Measurements from ENCODE around the gene ZMIZ1.

ZMIZ1 gene

DNA sequence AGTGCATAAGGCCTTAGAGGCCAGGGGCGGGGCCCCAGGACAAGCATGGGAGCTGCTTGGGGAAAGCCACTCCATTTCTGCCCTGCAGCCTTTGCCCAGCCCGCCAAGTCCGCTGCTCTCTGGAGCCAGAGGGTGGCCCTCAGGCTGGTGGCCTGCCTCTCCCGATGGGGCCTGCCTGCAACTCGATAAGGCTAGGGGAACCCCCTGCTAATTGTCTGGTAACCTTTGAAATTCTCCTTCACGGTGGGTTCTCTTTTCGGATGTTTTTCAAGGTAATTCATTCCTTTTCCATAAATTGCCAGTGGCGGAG is 94.9 kb downstream of the ZMIZ1 start:
- peak in 1 of 3 donors; percentile 49 for DNase-seq
- Histone ChIP-seq H3K27ac (ENCODE audit: insufficient read depth in 1 of 2, low read depth in 1 of 2, low read length in 2 of 2, poor library complexity in 1 of 2, severe bottlenecking in 2 of 2) (peak overlapping the region in 1 of 2 experiments; percentile 32), H3K4me3 (ENCODE audit: control insufficient read depth in 1 of 7, extremely low read depth in 1 of 7, insufficient read depth in 4 of 7, low read depth in 2 of 7, low read length in 6 of 7) (no peak overlapping the region), H3K4me1 (ENCODE audit: control extremely low read depth in 1 of 4, control insufficient read depth in 4 of 4, insufficient read depth in 4 of 4, low read length in 3 of 4) (peaks cover 0 to 51% (median 21%) of the 10 kb centered on the region in 4 experiments), H3K36me3 (ENCODE audit: control insufficient read depth in 4 of 4, insufficient read depth in 4 of 4, low read length in 3 of 4) (peaks cover 2 to 89% (median 66%) of the 10 kb centered on the region in 4 experiments), H3K27me3 (replicated peaks in 2 of 5; ENCODE audit: control insufficient read depth in 4 of 5, insufficient read depth in 5 of 5, low read length in 4 of 5) (no peaks in the 10 kb centered on the region), H3K9me3 (ENCODE audit: control extremely low read depth in 1 of 5, control insufficient read depth in 4 of 5, insufficient read depth in 2 of 5, low read depth in 1 of 5, low read length in 4 of 5) (no peaks in the 10 kb centered on the region)
- 57% methylated on average over 7 of the region's 8 CpGs for WGBS (ENCODE audit: insufficient coverage)
- POLR2A ChIA-PET, result interaction anchor here (1.1 kb wide), 1 partner anchor 15 kb away, joined by 3 read pairs; no protein-coding TSS in a partner anchor
- CTCF ChIA-PET, result interaction anchor here (0.9 to 42.3 kb wide), 4 partner anchors 10 to 98 kb away, joined by 3 to 517 read pairs (median 354); no protein-coding TSS in a partner anchor

DNA sequence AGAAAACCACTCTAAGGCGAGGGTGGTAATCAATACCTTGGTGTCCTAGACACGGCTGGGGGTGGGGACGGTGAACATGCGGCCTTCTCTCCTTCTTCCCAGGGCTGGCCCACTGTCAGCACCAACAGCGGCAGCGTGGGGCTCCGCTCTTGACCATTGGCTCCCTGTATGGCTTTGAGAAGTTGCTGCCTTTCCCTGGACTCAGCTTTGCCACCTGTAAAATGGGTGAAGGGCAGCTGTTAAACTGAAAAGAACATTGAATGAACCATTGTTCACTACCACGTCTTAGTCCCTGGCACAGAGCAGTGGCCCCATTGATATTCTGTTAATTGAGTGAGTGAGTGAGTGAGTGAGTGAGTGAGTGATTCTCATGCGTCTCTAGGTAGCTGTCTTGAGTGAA is 95.3 kb downstream of the ZMIZ1 start:
- peaks cover 0 to 46% (median 19%) of the 10 kb centered on the region in 4 experiments for H3K4me1 ChIP-seq (ENCODE audit: control extremely low read depth in 1 of 4, control insufficient read depth in 4 of 4, insufficient read depth in 4 of 4, low read length in 3 of 4)
- ChIA-PET POLR2A (no interaction called here), CTCF (interaction anchor here (17.9 to 42.3 kb wide), 3 partner anchors 10 to 28 kb away, joined by 190 to 517 read pairs (median 517); no protein-coding TSS in a partner anchor)
- DNase-seq, result no peak
- peak overlapping the region in 1 of 2 experiments; percentile 36 for H3K27ac ChIP-seq (ENCODE audit: insufficient read depth in 1 of 2, low read depth in 1 of 2, low read length in 2 of 2, poor library complexity in 1 of 2, severe bottlenecking in 2 of 2)
- no peaks in the 10 kb centered on the region for H3K27me3 ChIP-seq (replicated peaks in 2 of 5; ENCODE audit: control insufficient read depth in 4 of 5, insufficient read depth in 5 of 5, low read length in 4 of 5)
- 81% methylated on average over 9 of the region's 9 CpGs for WGBS (ENCODE audit: insufficient coverage)
- H3K9me3 ChIP-seq (ENCODE audit: control extremely low read depth in 1 of 5, control insufficient read depth in 4 of 5, insufficient read depth in 2 of 5, low read depth in 1 of 5, low read length in 4 of 5), result no peaks in the 10 kb centered on the region
- H3K36me3 ChIP-seq (ENCODE audit: control insufficient read depth in 4 of 4, insufficient read depth in 4 of 4, low read length in 3 of 4), result peaks cover 2 to 94% (median 69%) of the 10 kb centered on the region in 4 experiments
- H3K4me3 ChIP-seq (ENCODE audit: control insufficient read depth in 1 of 7, extremely low read depth in 1 of 7, insufficient read depth in 4 of 7, low read depth in 2 of 7, low read length in 6 of 7), result no peak overlapping the region

DNA sequence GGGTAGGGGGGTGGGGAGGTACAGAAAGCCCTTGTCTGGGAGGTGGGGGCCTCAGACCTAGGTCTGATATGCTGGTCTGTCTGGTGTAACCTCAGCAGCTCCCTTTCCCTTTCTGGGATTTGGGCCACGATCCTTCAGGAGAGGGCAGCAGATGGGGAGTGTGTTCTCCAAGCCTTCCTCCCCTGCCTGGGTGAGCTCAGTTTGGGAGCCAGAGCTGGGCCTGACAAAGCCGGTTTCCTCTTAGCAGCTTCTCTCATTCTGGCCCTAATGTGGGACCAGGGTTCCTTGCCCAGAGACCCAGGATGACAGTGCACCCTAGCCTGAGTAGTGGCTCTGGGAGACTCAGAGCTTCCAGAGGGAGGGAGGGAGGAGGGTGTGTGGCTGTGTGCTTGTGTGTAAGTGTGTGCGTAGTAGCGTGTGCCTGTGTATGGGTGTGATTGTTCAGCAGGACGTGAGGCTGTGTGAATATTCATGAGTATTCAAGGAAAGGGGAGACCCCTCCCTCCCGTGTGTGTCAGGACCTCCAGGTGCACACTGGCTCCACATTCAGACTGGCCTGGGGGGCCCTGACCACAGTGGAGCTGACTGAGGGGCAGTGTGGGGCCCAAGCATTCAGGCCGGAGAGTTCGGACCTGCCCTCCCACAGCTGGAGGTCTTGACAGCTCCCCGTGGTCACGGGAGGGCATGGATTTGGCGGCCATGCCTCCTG is 96.5 kb downstream of the ZMIZ1 start:
- CTCF ChIA-PET, result interaction anchor here (1.4 to 42.3 kb wide), 4 partner anchors 9 to 59 kb away, joined by 3 to 517 read pairs (median 354); no protein-coding TSS in a partner anchor
- Histone ChIP-seq H3K27me3 (replicated peaks in 2 of 5; ENCODE audit: control insufficient read depth in 4 of 5, insufficient read depth in 5 of 5, low read length in 4 of 5) (no peaks in the 10 kb centered on the region), H3K36me3 (ENCODE audit: control insufficient read depth in 4 of 4, insufficient read depth in 4 of 4, low read length in 3 of 4) (peaks cover 2 to 97% (median 74%) of the 10 kb centered on the region in 4 experiments), H3K9me3 (ENCODE audit: control extremely low read depth in 1 of 5, control insufficient read depth in 4 of 5, insufficient read depth in 2 of 5, low read depth in 1 of 5, low read length in 4 of 5) (no peaks in the 10 kb centered on the region), H3K4me3 (ENCODE audit: control insufficient read depth in 1 of 7, extremely low read depth in 1 of 7, insufficient read depth in 4 of 7, low read depth in 2 of 7, low read length in 6 of 7) (no peak overlapping the region), H3K27ac (ENCODE audit: insufficient read depth in 1 of 2, low read depth in 1 of 2, low read length in 2 of 2, poor library complexity in 1 of 2, severe bottlenecking in 2 of 2) (peak overlapping the region; percentile 31 to 44), H3K4me1 (ENCODE audit: control extremely low read depth in 1 of 4, control insufficient read depth in 4 of 4, insufficient read depth in 4 of 4, low read length in 3 of 4) (peaks cover 0 to 35% (median 13%) of the 10 kb centered on the region in 4 experiments)
- WGBS (ENCODE audit: insufficient coverage), result 89% methylated on average over 10 of the region's 11 CpGs
- no peak for DNase-seq
- POLR2A ChIA-PET, result no interaction called here

DNA sequence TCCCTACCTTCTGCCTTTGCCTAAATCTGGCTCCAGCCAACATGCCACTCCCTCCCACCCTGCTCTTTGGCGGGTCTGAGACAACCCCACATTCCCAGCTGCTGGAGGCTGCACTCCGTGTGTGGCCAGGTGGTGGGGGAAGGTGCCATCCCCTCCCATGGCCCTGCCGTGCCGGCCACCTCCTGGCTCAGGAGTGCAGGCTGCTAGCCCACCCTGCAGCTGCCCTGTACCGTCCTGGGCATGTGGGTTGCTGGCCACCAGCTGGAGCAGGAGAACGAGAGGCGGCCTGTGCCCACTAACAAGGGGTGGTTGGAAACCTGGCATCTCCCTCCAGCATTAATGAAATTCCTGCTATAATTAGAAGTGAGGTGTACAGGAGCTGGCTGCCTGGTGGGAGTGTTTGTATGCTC is 97.6 kb downstream of the ZMIZ1 start:
- CTCF ChIA-PET, result interaction anchor here (1.4 to 42.3 kb wide), 4 partner anchors 8 to 60 kb away, joined by 3 to 517 read pairs (median 354); no protein-coding TSS in a partner anchor
- Histone ChIP-seq H3K4me3 (ENCODE audit: control insufficient read depth in 1 of 7, extremely low read depth in 1 of 7, insufficient read depth in 4 of 7, low read depth in 2 of 7, low read length in 6 of 7) (no peak overlapping the region), H3K27me3 (replicated peaks in 2 of 5; ENCODE audit: control insufficient read depth in 4 of 5, insufficient read depth in 5 of 5, low read length in 4 of 5) (no peaks in the 10 kb centered on the region), H3K27ac (ENCODE audit: insufficient read depth in 1 of 2, low read depth in 1 of 2, low read length in 2 of 2, poor library complexity in 1 of 2, severe bottlenecking in 2 of 2) (peak overlapping the region in 1 of 2 experiments; percentile 14), H3K36me3 (ENCODE audit: control insufficient read depth in 4 of 4, insufficient read depth in 4 of 4, low read length in 3 of 4) (peaks cover 5 to 99% (median 76%) of the 10 kb centered on the region in 4 experiments), H3K4me1 (ENCODE audit: control extremely low read depth in 1 of 4, control insufficient read depth in 4 of 4, insufficient read depth in 4 of 4, low read length in 3 of 4) (peaks cover 0 to 27% (median 8%) of the 10 kb centered on the region in 4 experiments), H3K9me3 (ENCODE audit: control extremely low read depth in 1 of 5, control insufficient read depth in 4 of 5, insufficient read depth in 2 of 5, low read depth in 1 of 5, low read length in 4 of 5) (no peaks in the 10 kb centered on the region)
- WGBS (ENCODE audit: insufficient coverage), result 88% methylated on average over 6 of the region's 7 CpGs
- POLR2A ChIA-PET, result no interaction called here
- DNase-seq, result no peak

DNA sequence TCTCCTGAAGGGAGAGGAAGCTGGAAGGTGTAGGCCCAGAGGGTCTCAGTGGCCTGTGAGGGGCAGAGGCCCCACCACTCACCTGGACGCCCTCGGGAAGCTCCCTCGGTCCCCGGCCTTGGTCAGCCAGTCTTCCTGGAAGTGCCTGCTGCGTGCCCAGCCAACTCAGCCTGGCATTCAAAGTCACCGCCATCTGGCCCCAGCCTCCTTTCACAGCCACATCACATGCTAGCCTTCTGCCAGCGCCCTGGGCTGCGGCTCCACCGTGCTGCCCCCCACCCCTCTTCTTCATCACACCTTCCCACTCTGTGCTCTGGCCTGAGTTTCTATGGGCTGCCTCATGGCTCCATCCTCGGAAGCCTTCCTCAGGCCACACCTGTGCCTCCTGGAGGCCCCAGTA is 98.0 kb downstream of the ZMIZ1 start:
- H3K4me3 ChIP-seq (ENCODE audit: control insufficient read depth in 1 of 7, extremely low read depth in 1 of 7, insufficient read depth in 4 of 7, low read depth in 2 of 7, low read length in 6 of 7), result no peak overlapping the region
- peaks cover 5 to 99% (median 76%) of the 10 kb centered on the region in 4 experiments for H3K36me3 ChIP-seq (ENCODE audit: control insufficient read depth in 4 of 4, insufficient read depth in 4 of 4, low read length in 3 of 4)
- CTCF ChIA-PET, result interaction anchor here (1.4 to 42.3 kb wide), 4 partner anchors 7 to 61 kb away, joined by 3 to 517 read pairs (median 354); no protein-coding TSS in a partner anchor
- no peaks in the 10 kb centered on the region for H3K9me3 ChIP-seq (ENCODE audit: control extremely low read depth in 1 of 5, control insufficient read depth in 4 of 5, insufficient read depth in 2 of 5, low read depth in 1 of 5, low read length in 4 of 5)
- POLR2A ChIA-PET, result no interaction called here
- H3K27me3 ChIP-seq (replicated peaks in 2 of 5; ENCODE audit: control insufficient read depth in 4 of 5, insufficient read depth in 5 of 5, low read length in 4 of 5), result no peaks in the 10 kb centered on the region
- H3K4me1 ChIP-seq (ENCODE audit: control extremely low read depth in 1 of 4, control insufficient read depth in 4 of 4, insufficient read depth in 4 of 4, low read length in 3 of 4), result peaks cover 0 to 26% (median 8%) of the 10 kb centered on the region in 4 experiments
- no peak for DNase-seq
- H3K27ac ChIP-seq (ENCODE audit: insufficient read depth in 1 of 2, low read depth in 1 of 2, low read length in 2 of 2, poor library complexity in 1 of 2, severe bottlenecking in 2 of 2), result no peak overlapping the region
- WGBS (ENCODE audit: insufficient coverage), result 94% methylated on average over 10 of the region's 10 CpGs

DNA sequence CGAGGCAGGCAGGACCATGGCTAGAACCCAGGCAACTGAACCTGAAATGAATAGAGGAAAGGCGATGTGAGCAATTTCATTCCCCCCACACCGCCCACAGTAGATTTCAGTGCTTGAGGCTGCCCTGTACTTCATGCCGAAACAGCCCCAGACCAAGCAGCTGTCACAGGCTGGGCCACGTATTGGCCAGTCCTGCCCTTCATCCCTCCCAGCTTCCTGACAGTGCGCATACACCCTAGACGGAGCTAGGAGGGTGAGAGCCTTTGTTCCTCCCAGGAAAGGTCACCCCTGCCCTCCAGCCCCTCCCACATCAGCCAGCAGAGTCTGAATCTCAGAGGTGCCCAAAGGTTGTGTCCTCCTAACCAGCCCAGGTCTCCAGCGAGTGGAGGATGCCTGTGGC is 98.8 kb downstream of the ZMIZ1 start:
- Histone ChIP-seq H3K4me3 (ENCODE audit: control insufficient read depth in 1 of 7, extremely low read depth in 1 of 7, insufficient read depth in 4 of 7, low read depth in 2 of 7, low read length in 6 of 7) (no peak overlapping the region), H3K36me3 (ENCODE audit: control insufficient read depth in 4 of 4, insufficient read depth in 4 of 4, low read length in 3 of 4) (peaks cover 5 to 98% (median 77%) of the 10 kb centered on the region in 4 experiments), H3K4me1 (ENCODE audit: control extremely low read depth in 1 of 4, control insufficient read depth in 4 of 4, insufficient read depth in 4 of 4, low read length in 3 of 4) (peaks cover 0 to 23% (median 8%) of the 10 kb centered on the region in 4 experiments), H3K27me3 (replicated peaks in 2 of 5; ENCODE audit: control insufficient read depth in 4 of 5, insufficient read depth in 5 of 5, low read length in 4 of 5) (no peaks in the 10 kb centered on the region), H3K9me3 (ENCODE audit: control extremely low read depth in 1 of 5, control insufficient read depth in 4 of 5, insufficient read depth in 2 of 5, low read depth in 1 of 5, low read length in 4 of 5) (no peaks in the 10 kb centered on the region), H3K27ac (ENCODE audit: insufficient read depth in 1 of 2, low read depth in 1 of 2, low read length in 2 of 2, poor library complexity in 1 of 2, severe bottlenecking in 2 of 2) (no peak overlapping the region)
- ChIA-PET POLR2A (no interaction called here), CTCF (interaction anchor here (17.9 to 23.8 kb wide), 2 partner anchors 22 to 25 kb away, joined by 190 to 517 read pairs; no protein-coding TSS in a partner anchor)
- DNase-seq, result no peak
- WGBS (ENCODE audit: insufficient coverage), result 96% methylated on average over 5 of the region's 8 CpGs

DNA sequence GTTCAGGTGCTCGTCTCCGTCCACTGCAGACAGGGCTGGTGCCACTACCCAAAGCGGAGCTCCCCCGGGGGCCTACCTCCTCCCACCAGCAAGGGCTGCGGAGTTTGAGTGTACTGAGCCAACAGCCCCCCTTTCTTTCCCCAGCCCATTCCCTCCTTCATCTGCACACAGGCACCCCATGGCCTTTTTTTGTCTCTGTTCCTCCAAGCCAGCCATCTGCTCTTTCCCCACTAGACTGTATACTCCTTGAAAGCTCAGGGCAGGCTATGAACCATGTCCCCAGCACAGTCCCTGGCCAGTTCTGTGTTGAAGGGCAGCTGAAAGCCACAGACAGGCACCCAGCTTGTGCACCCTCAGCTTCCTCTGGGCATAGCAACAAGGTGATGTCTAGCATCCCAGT is 99.4 kb downstream of the ZMIZ1 start:
- Histone ChIP-seq H3K4me3 (ENCODE audit: control insufficient read depth in 1 of 7, extremely low read depth in 1 of 7, insufficient read depth in 4 of 7, low read depth in 2 of 7, low read length in 6 of 7) (no peak overlapping the region), H3K36me3 (ENCODE audit: control insufficient read depth in 4 of 4, insufficient read depth in 4 of 4, low read length in 3 of 4) (peaks cover 5 to 96% (median 77%) of the 10 kb centered on the region in 4 experiments), H3K27ac (ENCODE audit: insufficient read depth in 1 of 2, low read depth in 1 of 2, low read length in 2 of 2, poor library complexity in 1 of 2, severe bottlenecking in 2 of 2) (peak overlapping the region in 1 of 2 experiments; percentile 33), H3K4me1 (ENCODE audit: control extremely low read depth in 1 of 4, control insufficient read depth in 4 of 4, insufficient read depth in 4 of 4, low read length in 3 of 4) (peaks cover 0 to 17% (median 7%) of the 10 kb centered on the region in 4 experiments), H3K9me3 (ENCODE audit: control extremely low read depth in 1 of 5, control insufficient read depth in 4 of 5, insufficient read depth in 2 of 5, low read depth in 1 of 5, low read length in 4 of 5) (no peaks in the 10 kb centered on the region), H3K27me3 (replicated peaks in 2 of 5; ENCODE audit: control insufficient read depth in 4 of 5, insufficient read depth in 5 of 5, low read length in 4 of 5) (no peaks in the 10 kb centered on the region)
- ChIA-PET CTCF (interaction anchor here (1.4 to 23.8 kb wide), 3 partner anchors 9 to 24 kb away, joined by 6 to 517 read pairs (median 190); no protein-coding TSS in a partner anchor), POLR2A (no interaction called here)
- no peak for DNase-seq
- 98% methylated on average over 5 of the region's 5 CpGs for WGBS (ENCODE audit: insufficient coverage)

All from common myeloid progenitor, CD34-positive (primary cell).